Cardiac fibroblast (primary cell): ENCODE measurements around the gene TRPM8.

Experiments
- DNase-seq, 2 donors: peaks; one replicate each; pipeline versions ENCODE4 v3.0.0 to v3.0.0-alpha.2; 2010; ENCODE audit warnings: low read depth in 2 of 2
- H3K4me3 ChIP-seq, 2 donors: replicated peaks in 1 of 2; 1 replicate in 1 of 2; 2 replicates in 1 of 2; pipeline ENCODE4 v1.5.1; 2011; ENCODE audit warnings: low read depth in 2 of 2, low read length in 2 of 2, mild to moderate bottlenecking in 2 of 2, moderate library complexity in 1 of 2
- TF ChIP-seq, protein P1 (sequence below): IDR thresholded peaks from one replicate; pipeline ENCODE4 v1.5.1; 2011; ENCODE audit warnings: low read depth, mild to moderate bottlenecking, low read length, inconsistent platforms

Gene TRPM8

GRCh38 chr2:233979748-233980147 is 62.6 kb downstream of the TRPM8 start:
- peak in 1 of 2 donors; percentile 44 for DNase-seq
- H3K4me3 ChIP-seq = no peak overlapping the region
- TF ChIP-seq, protein P1, sequence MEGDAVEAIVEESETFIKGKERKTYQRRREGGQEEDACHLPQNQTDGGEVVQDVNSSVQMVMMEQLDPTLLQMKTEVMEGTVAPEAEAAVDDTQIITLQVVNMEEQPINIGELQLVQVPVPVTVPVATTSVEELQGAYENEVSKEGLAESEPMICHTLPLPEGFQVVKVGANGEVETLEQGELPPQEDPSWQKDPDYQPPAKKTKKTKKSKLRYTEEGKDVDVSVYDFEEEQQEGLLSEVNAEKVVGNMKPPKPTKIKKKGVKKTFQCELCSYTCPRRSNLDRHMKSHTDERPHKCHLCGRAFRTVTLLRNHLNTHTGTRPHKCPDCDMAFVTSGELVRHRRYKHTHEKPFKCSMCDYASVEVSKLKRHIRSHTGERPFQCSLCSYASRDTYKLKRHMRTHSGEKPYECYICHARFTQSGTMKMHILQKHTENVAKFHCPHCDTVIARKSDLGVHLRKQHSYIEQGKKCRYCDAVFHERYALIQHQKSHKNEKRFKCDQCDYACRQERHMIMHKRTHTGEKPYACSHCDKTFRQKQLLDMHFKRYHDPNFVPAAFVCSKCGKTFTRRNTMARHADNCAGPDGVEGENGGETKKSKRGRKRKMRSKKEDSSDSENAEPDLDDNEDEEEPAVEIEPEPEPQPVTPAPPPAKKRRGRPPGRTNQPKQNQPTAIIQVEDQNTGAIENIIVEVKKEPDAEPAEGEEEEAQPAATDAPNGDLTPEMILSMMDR = no peak

- H3K4me3 ChIP-seq = no peak overlapping the region
- DNase-seq = no peak
- TF ChIP-seq, protein P1 = no peak
Observed at GRCh38 chr2:233980955-233981561, 63.9 kb downstream of the TRPM8 start.

DNA sequence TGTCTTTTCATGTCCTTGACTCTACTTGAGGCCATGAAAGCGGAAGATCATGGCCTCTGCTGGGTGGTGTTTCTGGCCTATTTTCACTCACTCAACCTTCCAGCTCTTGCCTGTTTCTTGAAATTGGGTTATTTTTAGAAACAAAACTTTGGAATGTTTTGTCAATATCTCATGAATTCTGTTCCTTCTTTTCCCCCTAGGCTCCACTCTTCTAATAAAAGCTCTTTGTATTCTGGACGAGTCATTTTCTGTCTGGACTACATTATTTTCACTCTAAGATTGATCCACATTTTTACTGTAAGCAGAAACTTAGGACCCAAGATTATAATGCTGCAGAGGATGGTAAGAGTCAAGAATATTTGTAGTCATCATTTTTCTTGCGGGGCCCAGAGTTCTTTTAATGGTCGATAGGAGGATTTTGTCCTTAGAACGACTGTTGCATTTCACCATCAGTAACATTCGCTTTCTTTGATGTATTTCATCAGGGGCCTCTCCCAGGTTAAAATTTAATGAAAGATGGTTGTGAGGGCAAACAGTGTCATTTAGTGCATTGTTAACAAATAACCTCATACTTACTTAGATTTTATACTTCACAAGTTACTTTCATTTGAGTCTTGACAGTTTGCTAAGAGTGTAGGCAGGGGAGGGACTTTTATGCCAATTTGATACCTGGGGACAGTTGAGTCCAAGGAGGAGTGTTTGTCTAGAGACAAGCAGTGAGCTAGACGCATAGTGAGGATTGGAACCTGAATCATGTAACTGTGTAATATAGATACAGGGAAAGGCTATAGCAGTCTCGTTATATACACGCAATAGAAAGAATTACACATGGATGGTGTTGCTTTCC is 64.6 kb downstream of the TRPM8 start:
- DNase-seq = no peak
- no peak overlapping the region for H3K4me3 ChIP-seq
- TF ChIP-seq, protein P1 = no peak

DNA sequence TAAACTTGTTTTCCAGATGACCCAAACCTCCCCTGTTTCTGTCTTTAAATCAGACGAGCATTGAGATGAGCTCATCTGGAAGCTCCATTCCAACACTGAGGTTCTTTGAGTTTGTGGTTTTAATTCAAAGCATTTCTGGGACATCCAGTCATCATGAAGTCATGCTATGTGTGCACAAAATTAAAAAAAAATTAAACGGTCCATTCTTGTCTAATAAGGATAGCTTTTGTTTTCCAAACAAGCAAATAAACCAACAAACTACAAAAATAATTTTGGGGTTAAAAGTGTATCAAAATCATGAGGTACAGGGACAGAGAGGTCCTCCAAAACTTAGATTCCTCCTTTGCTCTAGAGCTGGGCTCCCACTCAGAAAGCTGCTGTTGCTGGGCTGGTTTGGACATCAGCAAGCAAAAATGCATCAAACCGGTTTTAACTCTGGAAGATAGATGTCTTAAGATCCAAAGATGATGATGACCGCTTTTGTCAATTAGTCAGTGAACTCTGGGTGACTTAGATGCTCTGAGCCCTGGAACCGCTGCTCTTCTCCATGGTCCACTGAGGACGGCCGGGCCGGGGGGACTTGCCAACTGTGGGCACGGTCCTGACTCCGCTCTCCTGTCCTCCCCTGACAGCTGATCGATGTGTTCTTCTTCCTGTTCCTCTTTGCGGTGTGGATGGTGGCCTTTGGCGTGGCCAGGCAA is 65.4 kb downstream of the TRPM8 start:
- H3K4me3 ChIP-seq = no peak overlapping the region
- TF ChIP-seq, protein P1 = no peak
- peak; percentile 60 to 91 for DNase-seq

DNA sequence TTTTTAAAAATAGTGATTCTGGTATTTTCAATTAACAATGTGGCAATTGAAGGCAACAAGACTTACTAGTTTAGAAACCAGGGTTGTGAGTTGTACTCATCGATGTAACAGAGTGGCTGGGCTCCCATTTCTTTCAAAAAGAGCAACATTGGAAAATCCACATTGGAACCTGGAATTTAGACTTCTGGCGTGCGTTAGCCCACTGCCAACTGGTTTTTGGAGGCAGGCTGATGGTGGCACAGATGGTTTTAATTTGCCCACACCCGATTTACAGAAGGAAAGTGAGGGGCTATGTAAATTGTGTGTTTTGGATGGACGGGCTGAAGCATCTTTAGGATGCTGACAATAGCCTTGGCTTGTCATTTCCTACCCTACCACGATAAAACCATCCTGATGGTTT is 66.3 kb downstream of the TRPM8 start:
- no peak for DNase-seq
- TF ChIP-seq, protein P1 = no peak
- H3K4me3 ChIP-seq = no peak overlapping the region

- no peak overlapping the region for H3K4me3 ChIP-seq
- TF ChIP-seq, protein P1 = no peak
- no peak for DNase-seq
Observed at GRCh38 chr2:233988581-233988980, 71.4 kb downstream of the TRPM8 start.
